HepG2 (cell line): ENCODE data around the gene BTK. TPM values are rescaled to one million over a fixed set of nuclear protein-coding genes. Genes with fewer than 3 reads are reported as not detected.

Experiments used
- BCL3 ChIP-seq: sonication (generic); formaldehyde crosslinking; IDR thresholded peaks from 2 replicates; pipeline ENCODE4 v1.5.1; 2020; ENCODE audit warnings: mild to moderate bottlenecking, missing genetic modification reagents, moderate library complexity
- CHD2 ChIP-seq: IDR thresholded peaks from 2 replicates; pipeline ENCODE4 v1.6.1; 2011; ENCODE audit warnings: low read depth, low read length, improper control_type of control experiment
- CSRNP2 ChIP-seq: sonication (generic); formaldehyde crosslinking; conservative IDR thresholded peaks from 2 replicates; pipeline ENCODE4 v1.8.0; 2022; ENCODE audit warnings: low read depth, missing genetic modification reagents
- ELF1 ChIP-seq: sonication (generic); formaldehyde crosslinking; IDR thresholded peaks from 2 replicates; pipeline ENCODE4 v1.4.0; 2020; ENCODE audit warnings: missing genetic modification reagents
- RARA ChIP-seq: IDR thresholded peaks from 2 replicates; pipeline ENCODE4 v1.6.1; 2016; ENCODE audit warnings: missing genetic modification reagents, missing compliant biosample characterization
- RBM39 ChIP-seq: fragments of 200-400 bp; formaldehyde crosslinking; IDR thresholded peaks from one replicate; pipeline ENCODE4 v1.6.1; 2018; ENCODE audit warnings: antibody characterized with exemption, mild to moderate bottlenecking, low read depth, low read length; ENCODE audit not compliant: poor library complexity, severe bottlenecking
- SALL1 ChIP-seq: sonication (generic); formaldehyde crosslinking; IDR thresholded peaks from 2 replicates; pipeline ENCODE4 v1.8.0; 2022; ENCODE audit warnings: mild to moderate bottlenecking, missing genetic modification reagents
- SSRP1 ChIP-seq: IDR thresholded peaks from 2 replicates; pipeline ENCODE4 v1.6.1; 2016; ENCODE audit warnings: control low read depth
- YEATS2 ChIP-seq: sonication (generic); formaldehyde crosslinking; IDR thresholded peaks from 2 replicates; pipeline ENCODE4 v1.4.0; 2020; ENCODE audit warnings: missing genetic modification reagents, borderline replicate concordance
- ZBTB25 ChIP-seq: IDR thresholded peaks from 2 replicates; pipeline ENCODE4 v1.6.1; 2018; ENCODE audit warnings: missing genetic modification reagents
- ZHX2 ChIP-seq, 2 experiments: sonication (generic) in 1 of 2; formaldehyde crosslinking in 1 of 2; IDR thresholded peaks; 2 replicates each; pipeline versions ENCODE4 v1.6.1 to v1.9.0; 2014 to 2022; ENCODE audit warnings: antibody characterized with exemption in 1 of 2, borderline replicate concordance in 1 of 2, inconsistent platforms in 1 of 2, low read depth in 1 of 2, missing genetic modification reagents in 1 of 2
- ZKSCAN5 ChIP-seq: sonication (generic); formaldehyde crosslinking; IDR thresholded peaks from 2 replicates; pipeline ENCODE4 v1.5.1; 2020; ENCODE audit warnings: mild to moderate bottlenecking, missing genetic modification reagents
- ZNF33A ChIP-seq: sonication (generic); formaldehyde crosslinking; IDR thresholded peaks from 2 replicates; pipeline ENCODE4 v1.5.1; 2020; ENCODE audit warnings: missing genetic modification reagents, mild to moderate bottlenecking, moderate library complexity, borderline replicate concordance
- ZNF564 ChIP-seq: sonication (generic); formaldehyde crosslinking; IDR thresholded peaks from 2 replicates; pipeline ENCODE4 v1.8.1; 2023; ENCODE audit warnings: mild to moderate bottlenecking, missing genetic modification reagents
- ZNF749 ChIP-seq: sonication (generic); formaldehyde crosslinking; IDR thresholded peaks from 2 replicates; pipeline ENCODE4 v1.8.0; 2022; ENCODE audit warnings: mild to moderate bottlenecking, missing genetic modification reagents, moderate library complexity, borderline replicate concordance
- ZZZ3 ChIP-seq: sonication (generic); formaldehyde crosslinking; IDR thresholded peaks from 2 replicates; pipeline ENCODE4 v1.4.0; 2020; ENCODE audit warnings: missing genetic modification reagents, mild to moderate bottlenecking, borderline replicate concordance
- polyA plus RNA-seq, 8 experiments: library from polyadenylated mRNA; depleted of rRNA in 3 of 8; stranded (reverse) in 7 of 8; unstranded in 1 of 8; fragments of >200 nt; fragmentation: Illumina TruSeq in 4 of 8; extraction: Trizol in 4 of 8; gene quantifications; 2 replicates each; pipeline versions ENCODE4 v1.2.1 to v1.2.3, GENCODE V29; 2011 to 2016; ENCODE audit warnings: low read depth in 4 of 8, missing spikeins in 1 of 8, mixed read lengths in 1 of 8; ENCODE audit not compliant: insufficient read depth in 1 of 8
- total RNA-seq, 5 experiments: library from RNA; depleted of rRNA; stranded (reverse); fragments of >200 nt; fragmentation: Illumina TruSeq; extraction: Trizol; gene quantifications; 2 replicates each; pipeline ENCODE4 v1.2.3, GENCODE V29; 2016; ENCODE audit warnings: low read depth in 1 of 5
- TF ChIP-seq, protein P1 (sequence below): IDR thresholded peaks from 2 replicates; pipeline ENCODE4 v1.6.1; 2016; ENCODE audit warnings: missing genetic modification reagents, missing compliant biosample characterization

The BTK gene
- total and polyA plus RNA-seq, 2 of the 13 experiments (the other 11 are each of a cell fraction or from before 2014, with no cell fraction given), result not detected

- peak; percentile 85 for TF ChIP-seq ELF1 (CRISPR knock-in tag)
- TF ChIP-seq SSRP1, result no peak
- TF ChIP-seq BCL3 (CRISPR knock-in tag), result no peak
- TF ChIP-seq, protein P1, sequence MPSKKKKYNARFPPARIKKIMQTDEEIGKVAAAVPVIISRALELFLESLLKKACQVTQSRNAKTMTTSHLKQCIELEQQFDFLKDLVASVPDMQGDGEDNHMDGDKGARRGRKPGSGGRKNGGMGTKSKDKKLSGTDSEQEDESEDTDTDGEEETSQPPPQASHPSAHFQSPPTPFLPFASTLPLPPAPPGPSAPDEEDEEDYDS (CRISPR knock-in tag), result peak; percentile 91
- TF ChIP-seq ZNF564 (CRISPR knock-in tag), result no peak
- TF ChIP-seq ZNF749, result no peak
- TF ChIP-seq YEATS2 (CRISPR knock-in tag), result peak; percentile 99
- TF ChIP-seq ZHX2 (IDR thresholded peaks at IDR 0.05; ENCODE audit: low read depth), result no peak
- TF ChIP-seq ZHX2 (CRISPR knock-in tag; IDR thresholded peaks at IDR 0.05; ENCODE audit: borderline replicate concordance), result no peak
- TF ChIP-seq CHD2, result peak; percentile 14; the same call in 1 of the 2 replicates
- TF ChIP-seq SALL1 (CRISPR knock-in tag), result peak; percentile 35; the same call in 1 of the 2 replicates
- TF ChIP-seq ZNF33A (CRISPR knock-in tag), result no peak
- peak; percentile 92; the same call in 1 of the 2 replicates for TF ChIP-seq ZZZ3 (CRISPR knock-in tag)
- peak; percentile 47 for TF ChIP-seq RBM39
- no peak for TF ChIP-seq CSRNP2 (CRISPR knock-in tag)
- TF ChIP-seq ZKSCAN5, result no peak
- no peak; the same call in 1 of the 2 replicates for TF ChIP-seq ZBTB25 (CRISPR knock-in tag)
- peak; percentile 20; the same call in 1 of the 2 replicates for TF ChIP-seq RARA (CRISPR knock-in tag)
Observed at GRCh38 chrX:101390664-101391525, 4.9 kb upstream of the BTK start, which contains the start of gene RPL36A (continued).
